Keratinocyte (primary cell): ENCODE data around the gene ARHGAP45. TPM values are rescaled to one million over a fixed set of nuclear protein-coding genes. Genes with fewer than 3 reads are reported as not detected.

ENCODE experiments used
- DNase-seq: peaks from one replicate; pipeline ENCODE4 v3.0.0-alpha.2; 2011; ENCODE audit warnings: low read depth, missing footprints, low spot score
- FAIRE-seq: peaks from 2 replicates; lab custom pipeline; 2011; peaks lifted over from hg19 to GRCh38; lab: Jason Lieb, UNC
- H2AFZ ChIP-seq: 2 replicates; pipeline ENCODE4 v1.6.0; 2012; ENCODE audit warnings: low read length, control low read depth, inconsistent platforms; ENCODE audit not compliant: control insufficient read depth
- H3K27ac ChIP-seq: 2 replicates; pipeline ENCODE4 v1.5.1; 2011; ENCODE audit warnings: low read length; ENCODE audit not compliant: control insufficient read depth, insufficient read depth
- H3K27me3 ChIP-seq: 3 replicates; pipeline ENCODE4 v1.6.0; 2011; ENCODE audit warnings: low read length; ENCODE audit not compliant: control insufficient read depth, insufficient read depth; ENCODE audit errors: extremely low read depth
- H3K36me3 ChIP-seq, 2 experiments: 2 replicates in 1 of 2; 3 replicates in 1 of 2; pipeline ENCODE4 v1.5.1; 2011; ENCODE audit warnings: low read length in 2 of 2, mild to moderate bottlenecking in 1 of 2; ENCODE audit not compliant: control insufficient read depth in 2 of 2, insufficient read depth in 2 of 2; ENCODE audit errors: extremely low read depth in 1 of 2
- H3K4me1 ChIP-seq: 3 replicates; pipeline ENCODE4 v1.5.1; 2011; ENCODE audit warnings: low read length; ENCODE audit not compliant: control insufficient read depth, insufficient read depth; ENCODE audit errors: extremely low read depth
- H3K4me2 ChIP-seq: 3 replicates; pipeline ENCODE4 v1.6.0; 2011; ENCODE audit warnings: low read depth, low read length; ENCODE audit not compliant: control insufficient read depth, insufficient read depth; ENCODE audit errors: extremely low read depth
- H3K4me3 ChIP-seq, 3 experiments: fragments of 200-600 bp in 1 of 3; sonication (generic) in 1 of 3; 2 replicates in 2 of 3; 3 replicates in 1 of 3; pipeline ENCODE4 v1.5.1; 2011 to 2016; ENCODE audit warnings: low read length in 3 of 3, mild to moderate bottlenecking in 3 of 3, control low read depth in 2 of 3, inconsistent platforms in 1 of 3, low read depth in 1 of 3, mixed read lengths in 1 of 3, mixed run types in 1 of 3, moderate library complexity in 1 of 3; ENCODE audit not compliant: control insufficient read depth in 2 of 3, insufficient read depth in 2 of 3; ENCODE audit errors: extremely low read depth in 1 of 3
- H3K79me2 ChIP-seq: 2 replicates; pipeline ENCODE4 v1.6.0; 2012; ENCODE audit warnings: low read length; ENCODE audit not compliant: control insufficient read depth, insufficient read depth
- H3K9ac ChIP-seq: 3 replicates; pipeline ENCODE4 v1.6.0; 2011; ENCODE audit warnings: low read length; ENCODE audit not compliant: control insufficient read depth, insufficient read depth; ENCODE audit errors: extremely low read depth
- H3K9me1 ChIP-seq: 3 replicates; pipeline ENCODE4 v1.6.0; 2011; ENCODE audit warnings: low read length; ENCODE audit not compliant: control insufficient read depth, insufficient read depth; ENCODE audit errors: extremely low read depth
- H3K9me3 ChIP-seq: 2 replicates; pipeline ENCODE4 v1.5.1; 2012; ENCODE audit warnings: low read depth, low read length; ENCODE audit not compliant: control insufficient read depth
- H4K20me1 ChIP-seq: 3 replicates; pipeline ENCODE4 v1.6.0; 2011; ENCODE audit warnings: low read length; ENCODE audit not compliant: control insufficient read depth, insufficient read depth; ENCODE audit errors: extremely low read depth
- CTCF ChIP-seq, 3 experiments: IDR thresholded peaks in 1 of 3; conservative IDR thresholded peaks in 1 of 3; optimal IDR thresholded peaks in 1 of 3; 2 replicates in 2 of 3; 3 replicates in 1 of 3; pipeline versions ENCODE3 to v1.5.1; 2011; ENCODE audit warnings: low read length in 3 of 3, mild to moderate bottlenecking in 3 of 3, moderate library complexity in 2 of 3, control low read depth in 1 of 3, inconsistent platforms in 1 of 3; ENCODE audit not compliant: insufficient read depth in 2 of 3; ENCODE audit errors: extremely low read depth in 1 of 3
- EZH2 ChIP-seq: IDR thresholded peaks from one replicate; pipeline ENCODE4 v1.6.1; 2012; ENCODE audit warnings: inconsistent platforms, mild to moderate bottlenecking, low read length, moderate library complexity
- dilution Hi-C: fragments of 300-500 bp; cut with MboI; formaldehyde crosslinking; loops from one replicate; pipeline ENCODE4 v1.7.0; 2020; ENCODE audit warnings: low sequenced_read_pairs; ENCODE audit not compliant: extremely low pct_ligation_motif_present
- polyA plus RNA-seq, 5 experiments: library from polyadenylated mRNA; depleted of rRNA in 3 of 5; stranded (reverse) in 3 of 5; stranded (forward) in 1 of 5; unstranded in 1 of 5; fragments of >200 nt; gene quantifications; 1 replicate in 1 of 5; 2 replicates in 3 of 5; 3 replicates in 1 of 5; pipeline versions ENCODE4 v1.2.1 to v1.2.3, GENCODE V29; 2011 to 2012; ENCODE audit warnings: missing spikeins in 2 of 5, low read depth in 1 of 5, low replicate concordance in 1 of 5

ARHGAP45 gene
- polyA plus RNA-seq, 1 donor (not counting 4 experiments of a cell fraction or from before 2014, with no cell fraction given): 0.56 TPM

- TF ChIP-seq CTCF (optimal IDR thresholded peaks at IDR 0.05 in 1 of 3, IDR thresholded peaks at IDR 0.05 in 1 of 3, conservative IDR thresholded peaks at IDR 0.05 in 1 of 3; ENCODE audit: extremely low read depth in 1 of 3, insufficient read depth in 2 of 3, low read length in 3 of 3): no peak
- no peak for TF ChIP-seq EZH2
- no peaks in the 10 kb centered on the region for H3K9me1 ChIP-seq
- H3K9ac ChIP-seq: no peak overlapping the region
- no peak for DNase-seq
- H3K27me3 ChIP-seq: no peaks in the 10 kb centered on the region
- H3K27ac ChIP-seq: no peak overlapping the region
- peaks cover 3% of the 10 kb centered on the region for H4K20me1 ChIP-seq
- H3K4me1 ChIP-seq: peaks cover 5% of the 10 kb centered on the region
- H3K4me3 ChIP-seq: no peak overlapping the region
- H3K36me3 ChIP-seq: peaks cover 20 to 24% of the 10 kb centered on the region in 2 experiments
- H3K9me3 ChIP-seq: no peaks in the 10 kb centered on the region
- no peak for FAIRE-seq
- H2AFZ ChIP-seq: no peak overlapping the region
- H3K79me2 ChIP-seq: no peaks in the 10 kb centered on the region
- dilution Hi-C loops: no loop called here
- H3K4me2 ChIP-seq: no peak overlapping the region
Measured at GRCh38 chr19:1112268-1113029, 45.5 kb downstream of the ARHGAP45 start.

- Histone ChIP-seq H3K4me1 (peaks cover 5% of the 10 kb centered on the region), H3K36me3 (peaks cover 22 to 28% of the 10 kb centered on the region in 2 experiments), H3K9ac (no peak overlapping the region), H3K27ac (no peak overlapping the region), H4K20me1 (peaks cover 3% of the 10 kb centered on the region), H3K27me3 (no peaks in the 10 kb centered on the region), H3K9me1 (no peaks in the 10 kb centered on the region), H2AFZ (no peak overlapping the region), H3K9me3 (no peaks in the 10 kb centered on the region), H3K4me2 (no peak overlapping the region), H3K4me3 (no peak overlapping the region), H3K79me2 (no peaks in the 10 kb centered on the region)
- TF ChIP-seq EZH2 (no peak), CTCF (optimal IDR thresholded peaks at IDR 0.05 in 1 of 3, IDR thresholded peaks at IDR 0.05 in 1 of 3, conservative IDR thresholded peaks at IDR 0.05 in 1 of 3; ENCODE audit: extremely low read depth in 1 of 3, insufficient read depth in 2 of 3, low read length in 3 of 3) (peak; percentile 49 to 86 (median 71))
- DNase-seq: no peak
- no peak for FAIRE-seq
- dilution Hi-C loops: no loop called here
Measured at GRCh38 chr19:1113030-1113985, 46.3 kb downstream of the ARHGAP45 start.
